Nephron progenitor cell (in vitro differentiated cells): Measurements from ENCODE around the gene TMEM26.

Experiments used
- DNase-seq: peaks from one replicate; pipeline ENCODE4 v3.0.0; 2021
- H3K27ac Mint-ChIP-seq: 2 replicates; pipeline ENCODE4 v1.8.0; 2021; ENCODE audit warnings: mild to moderate bottlenecking, moderate library complexity, mixed read lengths
- H3K27me3 Mint-ChIP-seq: 2 replicates; pipeline ENCODE4 v1.8.0; 2021; ENCODE audit warnings: mild to moderate bottlenecking, low read depth, mixed read lengths; ENCODE audit not compliant: poor library complexity
- H3K36me3 Mint-ChIP-seq: 2 replicates; pipeline ENCODE4 v1.8.0; 2021; ENCODE audit warnings: low read depth, mixed read lengths
- H3K4me1 Mint-ChIP-seq: 2 replicates; pipeline ENCODE4 v1.8.0; 2021; ENCODE audit warnings: mixed read lengths
- H3K4me3 Mint-ChIP-seq: 2 replicates; pipeline ENCODE4 v1.8.0; 2021; ENCODE audit warnings: mild to moderate bottlenecking, moderate library complexity, mixed read lengths
- H3K9me3 Mint-ChIP-seq: 2 replicates; pipeline ENCODE4 v1.8.0; 2021; ENCODE audit warnings: mild to moderate bottlenecking, moderate library complexity, mixed read lengths
- CTCF ChIP-seq: fragments of 200-600 bp; sonication (generic); IDR thresholded peaks from 2 replicates; pipeline ENCODE4 v1.5.0; 2021; ENCODE audit warnings: antibody characterized with exemption

TMEM26 gene

GRCh38 chr10:61475449-61475873 is 22.3 kb upstream of the TMEM26 start:
- Mint-ChIP-seq H3K4me1 (peaks cover 16% of the 10 kb centered on the region), H3K36me3 (no peaks in the 10 kb centered on the region), H3K4me3 (no peak overlapping the region), H3K9me3 (no peaks in the 10 kb centered on the region), H3K27me3 (peaks cover 6% of the 10 kb centered on the region), H3K27ac (no peak overlapping the region)
- DNase-seq, result no peak
- no peak for TF ChIP-seq CTCF

DNA sequence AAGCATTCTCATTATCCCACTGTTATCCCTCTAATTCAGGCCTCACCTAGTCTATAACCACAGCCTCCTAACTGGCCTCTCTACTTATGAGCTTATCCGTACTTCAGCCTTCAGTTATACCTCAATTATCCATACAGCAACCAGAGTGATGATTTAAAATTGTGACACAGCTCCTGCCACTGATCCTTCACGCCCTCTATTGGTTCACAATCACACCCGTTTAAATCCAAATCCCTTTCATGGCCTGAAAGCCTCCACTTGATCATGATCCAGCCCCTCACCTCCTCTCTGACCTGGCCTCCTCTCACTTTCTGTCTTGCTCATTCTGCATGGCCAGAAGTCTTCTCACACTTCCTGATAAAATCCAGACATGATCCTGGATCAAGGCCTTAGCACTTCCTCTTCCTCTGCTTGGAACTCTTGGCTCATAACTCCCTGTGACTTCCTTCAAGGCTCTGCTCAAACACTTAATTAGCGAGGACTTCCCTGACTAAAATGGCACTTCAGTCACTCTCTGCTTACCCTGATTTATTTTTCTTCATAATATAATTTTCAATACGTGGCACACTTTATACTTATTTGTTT is 19.0 kb upstream of the TMEM26 start:
- H3K36me3 Mint-ChIP-seq, result no peaks in the 10 kb centered on the region
- peaks cover 3% of the 10 kb centered on the region for H3K9me3 Mint-ChIP-seq
- H3K27ac Mint-ChIP-seq, result peak overlapping the region; percentile 6
- no peak for TF ChIP-seq CTCF
- H3K4me1 Mint-ChIP-seq, result peaks cover 33% of the 10 kb centered on the region
- peaks cover 2% of the 10 kb centered on the region for H3K27me3 Mint-ChIP-seq
- H3K4me3 Mint-ChIP-seq, result no peak overlapping the region
- DNase-seq, result no peak

DNA sequence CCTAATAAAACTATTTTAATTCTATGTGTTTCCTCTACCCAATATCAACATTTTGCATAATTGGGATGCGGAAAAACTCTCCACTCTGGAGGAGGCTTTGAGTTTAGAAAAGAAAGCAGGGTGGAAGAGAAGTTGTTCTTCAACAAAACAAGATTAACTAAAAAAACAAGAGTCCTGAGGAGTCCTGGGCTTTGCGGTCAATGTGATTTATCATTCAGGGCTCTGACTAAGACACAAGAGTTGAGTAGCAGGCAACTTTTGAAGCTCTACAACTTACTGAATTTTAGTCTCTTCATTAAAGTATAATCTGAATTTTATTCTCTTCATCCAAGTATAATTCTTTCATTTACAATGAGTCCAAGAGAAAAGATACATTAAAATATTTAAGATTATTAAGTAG is 18.3 kb upstream of the TMEM26 start:
- TF ChIP-seq CTCF, result no peak
- H3K27me3 Mint-ChIP-seq, result peaks cover 2% of the 10 kb centered on the region
- no peak overlapping the region for H3K27ac Mint-ChIP-seq
- DNase-seq, result no peak
- H3K4me1 Mint-ChIP-seq, result peaks cover 33% of the 10 kb centered on the region
- no peak overlapping the region for H3K4me3 Mint-ChIP-seq
- no peaks in the 10 kb centered on the region for H3K36me3 Mint-ChIP-seq
- peaks cover 3% of the 10 kb centered on the region for H3K9me3 Mint-ChIP-seq

- DNase-seq, result no peak
- H3K9me3 Mint-ChIP-seq, result peaks cover 3% of the 10 kb centered on the region
- H3K36me3 Mint-ChIP-seq, result no peaks in the 10 kb centered on the region
- TF ChIP-seq CTCF, result no peak
- no peak overlapping the region for H3K27ac Mint-ChIP-seq
- H3K27me3 Mint-ChIP-seq, result peaks cover 2% of the 10 kb centered on the region
- H3K4me3 Mint-ChIP-seq, result no peak overlapping the region
- peaks cover 33% of the 10 kb centered on the region for H3K4me1 Mint-ChIP-seq
Measured at GRCh38 chr10:61470740-61471139, 17.6 kb upstream of the TMEM26 start.

DNA sequence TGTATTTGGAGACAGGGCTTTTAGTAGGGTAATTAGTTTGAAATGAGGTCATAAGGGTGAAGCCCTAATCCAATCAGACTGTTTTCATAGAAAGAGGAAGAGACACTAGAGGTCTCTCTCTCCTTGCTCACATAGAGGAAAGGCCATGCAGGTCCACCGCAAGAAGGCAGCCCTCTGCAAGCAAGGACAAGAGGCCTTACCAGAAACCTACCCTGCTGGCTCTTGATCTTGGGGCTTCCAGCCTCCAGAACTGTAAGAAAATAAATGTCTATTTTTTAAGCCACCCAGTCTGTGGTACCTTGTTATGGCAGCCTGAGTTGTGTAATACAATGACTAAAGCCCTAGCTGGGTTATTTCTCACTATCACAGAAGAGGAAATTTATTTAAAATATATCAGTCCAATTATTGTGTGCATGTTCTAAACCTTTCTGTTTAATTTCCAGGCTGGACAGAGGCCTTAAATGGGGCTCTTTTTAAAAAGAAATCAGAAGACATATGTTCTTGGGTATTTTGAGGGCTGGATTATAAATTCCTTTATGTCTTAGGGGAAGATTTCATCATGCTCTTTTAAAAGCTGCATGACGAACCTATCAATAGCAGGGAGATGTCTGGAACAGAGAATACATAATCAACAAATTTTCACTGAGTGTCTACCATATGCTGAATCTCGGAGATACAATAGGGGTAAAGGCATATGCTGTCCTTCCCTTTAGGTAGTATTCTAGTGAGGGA is 12.9 kb upstream of the TMEM26 start:
- no peak for TF ChIP-seq CTCF
- no peak for DNase-seq
- H3K9me3 Mint-ChIP-seq, result peaks cover 3% of the 10 kb centered on the region
- no peak overlapping the region for H3K4me3 Mint-ChIP-seq
- H3K4me1 Mint-ChIP-seq, result peaks cover 17% of the 10 kb centered on the region
- H3K27me3 Mint-ChIP-seq, result no peaks in the 10 kb centered on the region
- H3K27ac Mint-ChIP-seq, result no peak overlapping the region
- H3K36me3 Mint-ChIP-seq, result no peaks in the 10 kb centered on the region

GRCh38 chr10:61465171-61465496 is 12.0 kb upstream of the TMEM26 start:
- Mint-ChIP-seq H3K27me3 (no peaks in the 10 kb centered on the region), H3K4me1 (peaks cover 17% of the 10 kb centered on the region), H3K27ac (no peak overlapping the region), H3K9me3 (peaks cover 3% of the 10 kb centered on the region), H3K36me3 (no peaks in the 10 kb centered on the region), H3K4me3 (no peak overlapping the region)
- TF ChIP-seq CTCF, result no peak
- no peak for DNase-seq
